HG02623 (cell line): ENCODE results near the gene ACCSL.

Source experiments
- ATAC-seq: cut with Tn5 transposase; IDR thresholded peaks from one replicate; pipeline ENCODE4 v1.9.1; 2021; ENCODE audit warnings: moderate library complexity; ENCODE audit not compliant: unreplicated experiment

ACCSL gene

GRCh38 chr11:44049832-44050231, 2.1 kb downstream of the ACCSL start:
- ATAC-seq, result no peak

- ATAC-seq, result no peak
Observed at GRCh38 chr11:44051171-44051570, 3.4 kb downstream of the ACCSL start.

- ATAC-seq, result no peak
Observed at GRCh38 chr11:44057340-44057739, 9.6 kb downstream of the ACCSL start.

GRCh38 chr11:44058275-44058674, 10.5 kb downstream of the ACCSL start:
- ATAC-seq, result no peak

GRCh38 chr11:44065161-44065661, 17.4 kb downstream of the ACCSL start:
- ATAC-seq, result no peak

- ATAC-seq, result peak; percentile 96
Observed at GRCh38 chr11:44065841-44066731, 18.3 kb downstream of the ACCSL start, which contains the start of gene ACCS. ACCS (plus strand) TSS chr11:44066270; CDS start chr11:44067628, 1,358 bp downstream.

- ATAC-seq, result no peak
Observed at GRCh38 chr11:44066732-44067141, 19.0 kb downstream of the ACCSL start.

GRCh38 chr11:44067266-44067665, 19.5 kb downstream of the ACCSL start:
- ATAC-seq, result no peak

GRCh38 chr11:44068180-44068579, 20.4 kb downstream of the ACCSL start:
- no peak for ATAC-seq

- no peak for ATAC-seq
Observed at GRCh38 chr11:44071157-44071556, 23.4 kb downstream of the ACCSL start.

- ATAC-seq, result no peak
Observed at GRCh38 chr11:44072757-44073658, 25.2 kb downstream of the ACCSL start.

GRCh38 chr11:44078794-44079193, 31.0 kb downstream of the ACCSL start:
- ATAC-seq, result no peak

GRCh38 chr11:44079376-44079775, 31.6 kb downstream of the ACCSL start:
- ATAC-seq, result no peak

- ATAC-seq, result no peak
Observed at GRCh38 chr11:44080951-44081350, 33.2 kb downstream of the ACCSL start.

- no peak for ATAC-seq
Observed at GRCh38 chr11:44082645-44083044, 34.9 kb downstream of the ACCSL start.

GRCh38 chr11:44083433-44083832, 35.7 kb downstream of the ACCSL start:
- no peak for ATAC-seq

- ATAC-seq, result no peak
Observed at GRCh38 chr11:44083906-44084305, 36.1 kb downstream of the ACCSL start.

- ATAC-seq, result no peak
Observed at GRCh38 chr11:44085330-44085729, 37.5 kb downstream of the ACCSL start.

- no peak for ATAC-seq
Observed at GRCh38 chr11:44088377-44088776, 40.6 kb downstream of the ACCSL start.

- ATAC-seq, result no peak
Observed at GRCh38 chr11:44088871-44089270, 41.1 kb downstream of the ACCSL start.

- ATAC-seq, result no peak
Observed at GRCh38 chr11:44090539-44090938, 42.8 kb downstream of the ACCSL start.
